ENCODE results near the gene MROH2A.
A peak's percentile ranks its signal among the peaks of the same experiment; 100 is the strongest.
"Not testable (repeated sequence)": the region's sequence is repeated elsewhere in the genome, so short reads cannot be mapped to it uniquely, and the experiment has no call there.

Gene MROH2A

GRCh38 chr2:233858331-233858730 lies 80.2 kb downstream of the MROH2A start:
- no peak for DNase-seq (ENCODE audit: low read depth)

- no peak for DNase-seq (ENCODE audit: low read depth)
These were observed 84.2 kb downstream of the MROH2A start for GRCh38 chr2:233862261-233862768.

- DNase-seq (ENCODE audit: low read depth): no peak
These were observed 87.7 kb downstream of the MROH2A start for GRCh38 chr2:233865838-233866237.

GRCh38 chr2:233866479-233866878 lies 88.3 kb downstream of the MROH2A start:
- DNase-seq (ENCODE audit: low read depth): no peak

GRCh38 chr2:233867993-233868532 lies 89.9 kb downstream of the MROH2A start, which contains the start of gene MSL3B:
TSS of gene MSL3B (minus strand) at chr2:233868386.
- DNase-seq (ENCODE audit: low read depth): peak; percentile 33

GRCh38 chr2:233871432-233871831 lies 93.3 kb downstream of the MROH2A start:
- DNase-seq (ENCODE audit: low read depth): no peak

GRCh38 chr2:233872125-233872524 lies 94.0 kb downstream of the MROH2A start:
- not testable (repeated sequence) for DNase-seq (ENCODE audit: low read depth)

GRCh38 chr2:233882353-233882752 lies 104.2 kb downstream of the MROH2A start:
- DNase-seq (ENCODE audit: low read depth): no peak

Data from activated gamma-delta T cell treated with anti-CD3 and anti-CD28 coated beads, Interleukin-2, amount 50 U/mL, for 16 hours (primary cell).